ENCODE results near the gene FAF1. TPM values are rescaled to one million over a fixed set of nuclear protein-coding genes. Genes with fewer than 3 reads are reported as not detected.

Gene FAF1
- total and polyA plus RNA-seq, 2 of the 8 experiments (the other 6 are each of a cell fraction or from before 2014, with no cell fraction given), result 10.8 to 65.9 TPM

DNA sequence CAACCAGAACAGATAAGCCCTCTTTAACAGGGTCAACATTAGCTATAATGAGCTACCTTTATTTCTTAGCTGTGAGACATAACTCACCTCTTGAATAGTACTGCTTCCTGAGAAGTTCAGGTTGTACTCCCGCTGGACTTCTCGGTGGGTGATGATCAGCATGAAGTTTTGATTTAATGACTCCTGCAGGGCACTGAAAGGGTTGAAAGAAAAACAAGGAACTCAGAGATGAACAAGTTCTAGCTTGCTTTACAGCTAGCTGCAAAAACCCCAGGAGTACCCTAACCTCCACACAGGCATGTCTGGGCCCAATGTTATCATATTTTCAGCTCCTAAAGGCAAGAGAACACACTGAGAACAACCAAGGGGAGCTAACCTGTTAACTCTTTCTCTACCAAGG, 254.4 kb downstream of the FAF1 start:
- no peak overlapping the region for H4K5ac ChIP-seq (ENCODE audit: insufficient read length, low read depth, low read length)
- H3K4ac ChIP-seq (replicated peaks; ENCODE audit: insufficient read length, low read depth, low read length), result no peak overlapping the region
- no peak for DNase-seq (ENCODE audit: low read depth in 1 of 2, low spot score in 2 of 2)
- H3K79me1 ChIP-seq (ENCODE audit: low read depth, low read length), result no peaks in the 10 kb centered on the region
- H3K27me3 ChIP-seq (replicated peaks in 1 of 4; ENCODE audit: control insufficient read depth in 3 of 4, extremely low read depth in 1 of 4, insufficient read depth in 3 of 4, low read length in 3 of 4), result no peaks in the 10 kb centered on the region
- no peaks in the 10 kb centered on the region for H4K20me1 ChIP-seq (replicated peaks in 1 of 2; ENCODE audit: control insufficient read depth in 1 of 2, insufficient read depth in 2 of 2, low read length in 2 of 2)
- no peak overlapping the region for H3K4me2 ChIP-seq (ENCODE audit: insufficient read depth in 1 of 2, low read depth in 2 of 2, low read length in 2 of 2)
- H3K36me3 ChIP-seq (ENCODE audit: control insufficient read depth in 2 of 4, insufficient read depth in 4 of 4, low read length in 3 of 4), result no peaks in the 10 kb centered on the region
- H2BK20ac ChIP-seq (ENCODE audit: low read length), result no peak overlapping the region
- FAIRE-seq, result peak; percentile 7
- no peak overlapping the region for H3K14ac ChIP-seq (ENCODE audit: insufficient read length)
- ChIA-PET POLR2A (ENCODE audit: partially characterized antibody) (interaction anchor here (1.0 to 1.5 kb wide), 2 partner anchors 84 to 282 kb away, joined by 3 to 4 read pairs; partner anchors contain the start of gene DMRTA2), CTCF (ENCODE audit: partially characterized antibody) (interaction anchor here (0.5 to 7.9 kb wide), 6 partner anchors 9 to 256 kb away, joined by 3 to 87 read pairs (median 4); no protein-coding TSS in a partner anchor)
- no peak overlapping the region for H3K4me3 ChIP-seq (ENCODE audit: extremely low read depth in 1 of 4, insufficient read depth in 2 of 4, low read depth in 3 of 4, low read length in 4 of 4)
- H4K8ac ChIP-seq (ENCODE audit: extremely low read depth, insufficient read depth, low read length), result no peak overlapping the region
- no peak for TF ChIP-seq PHF8 (conservative IDR thresholded peaks at IDR 0.05; ENCODE audit: low read depth, low read length)
- no peak for TF ChIP-seq GTF2F1 (IDR thresholded peaks at IDR 0.05; ENCODE audit: borderline replicate concordance, low read depth, low read length)
- no peak for TF ChIP-seq SRF (IDR thresholded peaks at IDR 0.05; ENCODE audit: low read depth, low read length)
- TF ChIP-seq, protein P1, sequence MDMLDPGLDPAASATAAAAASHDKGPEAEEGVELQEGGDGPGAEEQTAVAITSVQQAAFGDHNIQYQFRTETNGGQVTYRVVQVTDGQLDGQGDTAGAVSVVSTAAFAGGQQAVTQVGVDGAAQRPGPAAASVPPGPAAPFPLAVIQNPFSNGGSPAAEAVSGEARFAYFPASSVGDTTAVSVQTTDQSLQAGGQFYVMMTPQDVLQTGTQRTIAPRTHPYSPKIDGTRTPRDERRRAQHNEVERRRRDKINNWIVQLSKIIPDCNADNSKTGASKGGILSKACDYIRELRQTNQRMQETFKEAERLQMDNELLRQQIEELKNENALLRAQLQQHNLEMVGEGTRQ (IDR thresholded peaks at IDR 0.05; ENCODE audit: low read length), result no peak
- TF ChIP-seq EP300 (IDR thresholded peaks at IDR 0.05; ENCODE audit: borderline replicate concordance in 1 of 2, low read depth in 2 of 2, low read length in 2 of 2), result no peak
- TF ChIP-seq SP1 (IDR thresholded peaks at IDR 0.05; ENCODE audit: low read depth, low read length), result no peak
- H2BK5ac ChIP-seq (ENCODE audit: low read depth, low read length), result no peak overlapping the region
- no peak overlapping the region for H2BK12ac ChIP-seq (ENCODE audit: low read depth, low read length)
- no peak overlapping the region for H3K56ac ChIP-seq (replicated peaks; ENCODE audit: insufficient read length, low read depth, low read length)
- no peaks in the 10 kb centered on the region for H3K9me3 ChIP-seq (ENCODE audit: insufficient read depth in 2 of 2, low read depth in 1 of 2, low read length in 1 of 2)
- H3K79me2 ChIP-seq (ENCODE audit: control insufficient read depth in 1 of 2, insufficient read depth in 2 of 2, low read length in 2 of 2), result no peaks in the 10 kb centered on the region
- H3K27ac ChIP-seq (ENCODE audit: low read depth, low read length), result no peak overlapping the region
- no peaks in the 10 kb centered on the region for H3K23me2 ChIP-seq (ENCODE audit: low read depth, low read length)
- H2BK120ac ChIP-seq (replicated peaks; ENCODE audit: low read depth, low read length), result no peak overlapping the region
- H3K18ac ChIP-seq (ENCODE audit: extremely low read depth, low read length), result no peak overlapping the region
- H2AK5ac ChIP-seq (ENCODE audit: low read depth, low read length), result no peak overlapping the region
- H2AFZ ChIP-seq (ENCODE audit: low read length), result no peak overlapping the region
- no peak overlapping the region for H2BK15ac ChIP-seq (ENCODE audit: low read length)
- H3K4me1 ChIP-seq (replicated peaks in 1 of 4; ENCODE audit: control insufficient read depth in 3 of 4, insufficient read depth in 4 of 4, low read length in 3 of 4), result peaks cover 0 to 21% (median 3%) of the 10 kb centered on the region in 4 experiments; a peak in 4 of 7 replicates
- no peak overlapping the region for H3K23ac ChIP-seq (ENCODE audit: insufficient read length)
- no peak overlapping the region for H4K91ac ChIP-seq (replicated peaks; ENCODE audit: insufficient read length, low read length)
- H3K9ac ChIP-seq (replicated peaks in 1 of 4; ENCODE audit: extremely low read depth in 1 of 4, low read depth in 3 of 4, low read length in 3 of 4), result no peak overlapping the region
- WGBS, 2 experiments (ENCODE audit: extremely low coverage in 1 of 2, insufficient coverage in 1 of 2, insufficient read length in 1 of 2, insufficient replicate concordance in 2 of 2, low coverage in 1 of 2, low lambda C conversion rate in 2 of 2, missing lambda C conversion rate in 1 of 2), result 47% methylated on average over 2 of the region's 2 CpGs; no CpG with 5 or more reads in 1 of the 2 experiments

Measured in H1 (cell line).